ENCODE measurements around the gene OAF.

Gene OAF

DNA sequence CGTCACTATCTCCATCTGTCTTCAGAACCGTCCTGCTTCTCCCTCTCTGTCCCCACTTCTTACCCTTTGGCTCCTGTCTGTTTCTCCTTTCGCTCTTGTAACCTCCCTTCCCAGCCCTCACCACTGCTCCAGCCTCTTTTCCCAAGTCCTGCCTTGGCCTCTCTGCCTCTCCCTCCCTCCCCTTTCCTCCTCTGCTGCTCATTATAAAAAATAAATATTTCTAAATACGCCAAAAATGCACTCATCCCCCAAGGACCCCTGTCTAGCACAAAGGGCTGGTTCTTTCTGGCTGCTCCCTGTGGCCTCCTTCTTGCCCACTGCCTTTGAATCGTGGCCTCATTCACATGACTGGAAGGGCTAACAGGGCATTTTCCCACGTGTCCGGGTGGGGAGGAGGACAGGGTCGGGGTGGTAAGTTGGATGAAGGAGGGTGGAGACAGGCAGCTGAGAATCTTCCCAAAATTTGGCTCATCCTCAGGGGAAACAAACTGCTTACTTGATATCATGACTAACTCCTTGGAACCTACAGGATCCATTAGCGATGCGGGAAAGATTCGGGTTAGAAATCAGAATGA, 26.4 kb upstream of the OAF start:
- no peak for DNase-seq

DNA sequence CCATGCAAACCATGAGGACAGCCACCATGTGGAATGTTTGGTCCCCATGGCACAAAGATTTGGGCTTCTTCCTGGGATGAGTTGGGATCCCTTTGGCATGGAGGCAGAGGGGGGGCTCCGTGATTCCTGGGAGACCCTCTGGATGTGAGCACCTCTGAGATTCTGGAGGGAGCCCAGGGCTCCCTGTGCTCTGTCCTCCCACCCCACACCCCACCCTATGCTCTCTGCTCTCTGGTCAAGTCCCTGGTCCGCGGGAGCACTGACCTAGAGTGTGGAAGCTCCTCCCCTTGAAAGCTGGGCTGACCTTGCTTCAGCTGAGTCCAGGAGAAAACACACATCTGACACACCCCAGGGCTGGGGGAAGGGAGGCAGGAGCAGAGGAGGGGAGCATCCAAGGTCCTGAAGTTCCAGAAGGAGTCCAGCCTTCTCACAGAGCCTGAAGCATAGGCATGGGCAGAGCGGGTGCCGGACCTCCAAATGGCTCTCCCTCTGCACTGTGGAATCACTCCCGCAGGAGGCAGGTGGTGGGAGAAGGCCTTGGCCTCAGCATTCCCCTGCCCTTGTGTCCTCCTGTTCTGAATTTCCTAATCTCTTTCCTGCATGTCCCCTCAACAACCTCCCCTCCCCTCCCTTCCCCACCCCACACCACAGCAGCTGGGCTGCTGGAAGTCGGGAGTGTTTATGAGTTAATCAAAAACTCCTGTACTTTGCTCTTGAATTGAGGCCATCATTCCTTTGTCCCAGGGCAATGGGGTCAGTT, 25.7 kb upstream of the OAF start:
- no peak for DNase-seq

DNA sequence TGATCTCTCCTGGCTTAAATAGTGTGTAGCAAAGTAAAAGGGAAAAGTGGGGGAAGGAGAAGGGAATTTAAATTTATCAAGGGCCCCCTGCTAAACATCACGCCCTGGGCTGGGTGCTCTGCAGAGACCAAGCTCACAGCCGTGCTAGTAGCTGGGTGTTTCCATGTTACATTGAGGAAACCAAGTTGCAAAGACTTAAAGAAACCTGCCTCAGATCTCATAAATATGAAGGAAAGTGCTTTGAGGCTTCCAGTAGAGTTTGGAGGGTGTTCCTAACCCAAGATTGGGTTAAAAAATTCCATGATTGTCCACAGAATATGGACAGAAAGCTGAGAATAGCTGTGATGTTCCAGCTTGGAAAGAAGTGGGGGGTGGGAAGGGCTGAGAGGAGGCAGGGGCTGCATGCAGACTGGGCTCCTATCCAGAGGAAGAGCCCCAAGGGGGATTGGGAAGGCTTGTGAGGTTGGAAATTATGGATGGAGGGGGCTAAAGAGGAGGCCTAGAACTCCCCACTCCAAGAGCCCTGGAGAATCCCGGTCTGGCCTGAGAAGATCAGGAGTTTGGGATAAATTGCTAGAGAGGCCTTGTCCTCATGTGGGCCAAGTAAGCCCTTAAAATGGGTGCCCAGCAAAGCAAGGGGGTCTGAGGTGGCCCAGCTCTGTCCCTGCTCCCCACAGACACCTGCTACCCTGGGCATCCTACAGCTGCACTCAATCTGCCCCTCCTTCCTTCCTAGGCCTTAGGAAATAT, 25.0 kb upstream of the OAF start:
- DNase-seq = no peak

DNA sequence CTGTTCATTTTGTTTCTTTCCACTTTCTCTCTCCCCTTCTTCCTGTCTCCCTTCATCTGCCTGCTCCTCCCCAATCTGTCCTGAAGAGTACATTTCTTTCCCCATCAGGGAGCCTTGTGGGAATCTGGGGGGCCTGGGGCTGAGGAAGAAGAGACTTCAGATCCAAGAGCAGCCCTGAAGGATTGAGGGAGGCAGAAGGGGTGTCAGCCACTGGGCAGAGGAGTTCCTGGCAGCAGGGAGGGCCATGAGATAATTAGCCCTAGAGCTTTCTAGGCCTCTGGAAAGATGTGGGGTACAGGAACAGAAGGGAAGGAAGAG, 24.4 kb upstream of the OAF start:
- no peak for DNase-seq

DNA sequence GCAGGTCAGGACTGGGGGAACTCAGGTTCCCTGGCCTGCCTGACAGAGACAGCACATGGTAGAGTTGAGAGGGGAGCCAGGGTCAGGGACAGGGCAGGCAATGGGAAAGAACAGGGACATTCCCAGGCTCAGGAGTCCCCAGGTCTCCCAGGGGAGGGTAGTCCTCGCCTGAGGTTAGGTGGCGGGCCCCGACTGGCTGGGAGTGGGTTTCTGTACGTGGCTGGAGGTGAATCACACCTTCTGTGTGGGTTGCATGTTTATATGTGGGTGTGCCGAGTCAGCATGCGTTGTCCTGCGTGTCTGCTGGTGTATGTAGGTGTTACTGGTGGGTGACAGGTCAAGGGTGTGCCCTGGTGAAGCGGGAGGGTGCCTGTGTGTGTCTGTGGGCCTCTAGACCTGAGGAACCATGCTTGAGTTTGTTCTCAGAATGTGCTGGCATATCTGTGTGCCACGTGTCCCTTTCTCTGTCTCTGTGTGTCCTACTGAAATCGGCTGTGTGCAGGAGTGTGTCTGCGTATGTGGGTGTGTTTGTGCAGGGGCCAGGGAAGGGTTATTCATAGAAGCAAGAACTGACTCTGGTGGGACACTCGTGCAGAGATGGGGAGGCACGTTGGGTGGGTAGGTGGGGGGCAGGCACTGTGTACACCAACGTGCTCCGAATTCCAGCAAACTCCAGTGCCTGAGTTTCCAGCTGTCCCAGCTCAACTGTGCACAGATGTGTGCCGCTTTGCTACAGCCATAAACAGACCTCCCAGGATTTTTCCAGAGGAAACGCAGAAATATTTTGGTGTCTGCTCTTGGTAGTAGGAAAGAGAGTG, 23.8 kb upstream of the OAF start:
- no peak for DNase-seq

DNA sequence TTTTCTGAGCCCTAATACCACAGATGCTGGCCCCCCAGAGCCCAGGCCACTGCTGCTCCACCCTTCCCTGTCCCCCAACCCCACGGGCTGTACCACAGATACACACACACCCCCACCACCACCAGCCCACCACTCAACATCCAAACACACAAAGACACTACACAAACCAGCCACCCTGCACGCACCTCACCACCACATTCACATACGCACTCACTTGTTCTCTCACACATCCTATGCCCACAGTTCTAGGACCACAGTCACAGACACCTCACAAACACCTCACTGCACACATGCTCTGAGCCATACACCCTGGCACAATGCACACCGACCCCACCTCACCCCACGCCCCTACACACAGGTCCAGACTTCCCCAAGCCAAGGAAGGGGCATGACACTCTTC, 22.5 kb upstream of the OAF start:
- no peak for DNase-seq

DNA sequence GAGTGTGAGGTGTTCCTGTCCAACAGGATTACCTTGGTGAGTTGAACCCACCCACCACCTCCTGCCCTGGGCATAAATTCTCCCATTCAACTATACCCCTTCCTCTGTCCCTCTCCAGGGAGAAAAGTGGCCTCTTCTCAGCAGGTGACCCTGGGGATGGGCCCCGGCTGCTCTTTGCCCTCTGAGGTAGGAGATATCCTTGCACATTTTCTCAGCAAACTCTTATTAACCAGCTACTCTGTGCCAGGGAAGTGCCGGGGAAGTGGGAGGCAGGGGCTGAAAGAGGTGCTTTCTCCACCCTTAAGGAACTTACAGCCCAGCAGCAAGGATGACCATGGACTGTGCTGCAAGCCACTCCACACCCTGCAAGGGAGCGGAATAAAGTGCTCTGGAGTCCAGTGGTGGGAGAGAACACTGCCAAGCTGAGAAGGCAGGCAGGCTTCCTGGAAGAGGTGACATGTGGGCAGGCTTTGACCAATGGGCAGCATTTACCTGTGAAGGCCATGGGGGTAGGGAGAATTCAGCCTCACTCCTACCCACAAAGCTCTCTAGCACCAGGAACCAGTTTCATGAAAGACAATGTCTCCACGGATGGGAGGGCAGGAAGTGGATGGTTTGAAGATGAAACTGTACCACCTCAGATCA, 21.9 kb upstream of the OAF start:
- no peak for DNase-seq

DNA sequence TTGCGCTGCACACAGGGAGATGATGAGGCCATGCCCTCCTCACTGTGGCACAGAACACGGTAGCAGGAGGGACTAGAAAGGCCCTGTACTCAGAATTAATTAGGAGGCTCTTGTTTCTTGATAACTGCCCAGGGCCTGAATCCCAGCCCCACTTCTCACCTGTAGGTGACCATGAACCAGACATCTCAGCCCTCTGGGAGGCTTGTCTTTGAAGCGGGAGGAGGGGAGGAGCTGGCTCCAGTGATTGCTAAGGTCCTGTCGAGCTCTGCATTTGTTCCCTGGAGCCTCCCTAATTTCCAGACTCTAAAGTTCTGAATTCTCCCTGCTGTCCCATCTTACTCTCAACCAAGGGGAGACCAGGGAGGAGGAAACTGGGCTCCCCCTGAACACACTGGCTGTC, 19.8 kb upstream of the OAF start:
- no peak for DNase-seq

DNA sequence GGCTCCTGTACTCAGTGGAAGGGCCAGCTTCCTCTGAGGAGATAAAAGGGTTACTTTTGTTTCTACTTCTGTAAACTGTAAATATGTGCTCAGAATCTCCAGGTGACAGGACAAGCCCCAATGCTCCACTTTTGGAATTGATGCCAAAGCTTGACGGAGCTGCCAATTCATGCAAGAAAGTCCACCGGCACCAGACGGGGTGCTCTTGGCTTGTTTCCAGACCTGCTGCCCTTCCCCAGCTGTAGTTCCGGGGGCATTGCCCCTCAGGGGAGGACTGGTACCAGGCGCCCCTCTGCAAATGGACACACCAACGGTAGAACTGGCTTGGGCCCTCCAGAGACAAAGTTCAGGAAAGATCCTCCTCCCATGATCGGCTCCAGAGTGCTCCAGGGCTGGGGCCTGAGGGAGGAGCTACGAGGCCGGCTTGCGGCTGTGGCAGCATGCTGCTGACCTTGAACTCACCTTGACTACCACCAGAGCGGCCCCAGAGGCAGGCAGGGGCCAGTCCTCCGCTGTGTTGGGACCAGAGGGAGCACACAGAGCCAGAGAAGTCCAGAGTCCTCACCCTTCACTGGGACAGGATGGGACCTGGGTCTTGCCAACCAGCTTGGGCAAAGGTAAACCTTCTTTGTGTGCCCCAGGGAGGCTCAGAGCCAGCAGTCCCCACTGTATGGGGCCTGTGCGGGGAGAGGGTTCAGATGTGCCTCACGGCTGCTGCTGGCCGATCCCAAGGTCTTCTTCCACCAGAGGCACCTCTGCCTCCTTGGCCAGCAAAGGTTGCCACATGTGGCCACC, 17.8 kb upstream of the OAF start:
- no peak for DNase-seq

DNA sequence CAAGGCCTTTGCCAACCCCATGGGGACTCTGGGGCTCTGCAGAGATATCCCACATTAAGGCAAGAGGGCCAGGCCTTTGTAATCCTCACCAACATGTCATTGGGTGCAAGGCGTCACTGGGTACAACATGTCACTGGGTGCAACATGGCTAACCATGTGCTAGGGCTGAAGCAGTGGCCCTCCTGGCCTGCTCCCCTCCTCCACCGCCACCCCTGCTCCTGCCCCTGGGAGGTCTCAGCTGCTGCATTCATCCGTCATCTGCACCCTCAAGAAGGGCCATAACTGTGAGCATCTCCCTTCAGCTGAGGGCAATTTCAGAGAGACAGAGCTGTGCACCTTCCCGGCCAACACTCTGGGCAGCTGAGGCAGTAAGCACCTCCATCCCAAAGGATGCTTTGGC, 16.7 kb upstream of the OAF start:
- no peak for DNase-seq

DNA sequence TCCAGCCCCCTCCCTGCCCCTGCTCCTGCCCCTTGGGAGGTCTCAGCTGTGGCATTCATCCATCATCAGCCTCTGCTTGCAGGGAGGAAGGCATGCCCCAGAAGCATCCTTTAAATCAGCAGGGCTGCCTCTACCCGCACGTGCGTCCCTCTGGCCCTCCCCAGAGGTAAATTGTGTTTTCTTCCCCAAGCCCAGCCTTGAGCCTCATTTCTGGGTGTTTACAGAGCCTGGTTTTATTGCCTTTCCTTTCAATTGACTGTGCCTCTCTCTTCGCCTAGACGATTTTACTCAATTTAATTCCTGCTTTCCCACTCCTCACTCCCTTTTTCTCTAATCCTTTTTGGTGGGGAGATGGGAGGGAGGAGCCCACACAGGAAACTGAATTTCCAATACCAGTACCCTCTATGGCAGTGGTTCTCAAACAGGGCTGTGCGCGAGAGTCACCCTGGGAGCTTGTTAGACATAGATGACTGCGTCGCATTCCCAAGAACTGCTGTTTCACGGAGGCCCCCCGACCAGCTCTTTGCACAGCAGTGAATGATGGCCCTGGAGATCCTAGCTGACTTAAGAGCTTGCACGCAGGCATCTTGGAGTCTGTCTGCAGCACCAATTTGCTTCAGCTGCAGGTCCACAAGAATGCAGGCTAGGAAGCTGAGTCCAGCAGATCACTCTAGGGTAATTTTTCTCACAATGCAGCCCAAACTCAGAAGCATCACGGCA, 15.1 kb upstream of the OAF start:
- no peak for DNase-seq

DNA sequence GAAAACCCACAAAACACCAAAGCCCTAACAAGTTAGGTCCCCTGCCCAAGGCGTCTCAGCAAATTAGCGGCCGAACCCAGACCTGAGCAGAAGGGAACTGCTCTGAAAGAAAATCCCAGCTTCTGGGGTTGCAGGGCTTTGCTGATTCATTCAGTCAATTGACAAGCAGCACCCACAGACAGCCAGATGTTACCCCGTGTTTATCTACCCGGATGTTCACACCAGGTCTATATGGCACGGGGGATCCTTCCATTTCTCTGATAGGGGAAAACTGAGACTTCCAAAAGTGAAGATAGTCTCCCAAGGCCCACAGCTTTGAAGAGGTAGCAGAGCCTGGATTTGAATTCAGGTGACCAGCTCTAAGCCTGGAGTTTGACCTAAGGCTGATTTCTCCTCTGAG, 14.0 kb upstream of the OAF start:
- DNase-seq = no peak

DNA sequence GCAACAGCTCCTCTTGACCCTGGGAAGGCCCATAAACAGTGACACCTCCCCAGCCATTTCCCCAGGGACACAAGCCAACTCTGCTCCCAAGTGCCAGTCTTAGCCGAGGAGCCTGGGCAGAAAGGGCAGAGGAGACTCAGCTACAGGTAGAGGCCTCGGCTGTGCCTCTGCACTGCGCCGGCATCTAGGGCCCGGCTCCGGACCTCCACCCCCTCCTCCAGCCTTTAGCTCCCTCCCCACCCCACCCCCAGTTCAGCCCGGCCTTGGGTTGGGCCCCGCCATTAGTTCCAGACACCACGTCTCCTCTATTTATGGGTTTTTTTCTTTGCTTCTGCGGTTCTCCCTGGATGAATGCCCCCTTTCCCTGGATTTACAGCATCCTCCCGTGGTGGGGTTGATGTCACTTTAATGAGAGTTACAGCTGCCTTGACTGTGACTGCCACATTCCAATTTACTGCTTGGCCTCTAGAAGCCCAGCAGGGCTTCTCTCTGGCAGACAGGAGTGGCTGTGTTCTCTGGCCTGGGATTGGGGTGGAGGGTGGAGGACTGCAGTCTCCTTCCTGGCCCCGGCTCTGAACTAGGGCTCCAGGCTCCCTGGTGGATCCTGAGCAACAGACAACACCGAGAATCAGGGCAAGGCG, 13.5 kb upstream of the OAF start:
- no peak for DNase-seq

DNA sequence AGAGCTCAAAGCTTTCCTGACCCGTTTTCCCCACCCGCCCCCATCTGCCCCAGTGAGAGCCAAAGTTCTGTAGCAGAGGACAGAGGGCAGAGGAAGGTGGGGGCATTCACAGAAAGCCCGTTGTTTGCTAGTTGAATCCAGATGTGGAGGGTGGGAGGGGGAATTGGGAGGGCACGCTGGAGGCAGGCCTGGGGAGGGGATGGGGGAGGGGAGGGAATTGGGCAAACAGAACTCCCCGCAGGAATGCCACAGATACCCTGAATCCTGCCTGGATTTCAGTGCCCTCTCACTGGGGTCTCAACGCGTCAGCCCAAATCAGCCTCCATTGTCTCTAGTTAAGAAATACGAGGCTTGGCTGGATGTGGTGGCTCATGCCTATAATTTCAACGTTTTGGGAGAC, 12.9 kb upstream of the OAF start:
- DNase-seq = no peak

DNA sequence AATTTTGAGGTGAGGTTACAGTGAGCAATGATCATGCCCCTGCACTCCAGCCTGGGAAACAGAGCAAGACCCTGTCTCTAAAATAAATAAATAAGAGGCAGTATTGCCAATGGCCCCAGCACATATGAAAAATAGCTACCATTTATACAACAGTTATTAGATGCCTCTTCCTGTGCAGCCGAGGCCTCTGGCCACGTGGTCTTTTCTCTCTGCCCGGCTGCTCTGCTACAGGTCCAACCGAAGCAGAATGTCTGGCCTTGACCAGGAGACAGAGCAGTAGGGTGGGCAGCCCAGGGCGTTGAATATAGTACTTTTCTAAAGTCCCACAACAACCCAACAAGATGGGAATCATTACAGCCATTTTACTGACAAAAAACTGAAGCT, 12.4 kb upstream of the OAF start:
- DNase-seq = no peak

DNA sequence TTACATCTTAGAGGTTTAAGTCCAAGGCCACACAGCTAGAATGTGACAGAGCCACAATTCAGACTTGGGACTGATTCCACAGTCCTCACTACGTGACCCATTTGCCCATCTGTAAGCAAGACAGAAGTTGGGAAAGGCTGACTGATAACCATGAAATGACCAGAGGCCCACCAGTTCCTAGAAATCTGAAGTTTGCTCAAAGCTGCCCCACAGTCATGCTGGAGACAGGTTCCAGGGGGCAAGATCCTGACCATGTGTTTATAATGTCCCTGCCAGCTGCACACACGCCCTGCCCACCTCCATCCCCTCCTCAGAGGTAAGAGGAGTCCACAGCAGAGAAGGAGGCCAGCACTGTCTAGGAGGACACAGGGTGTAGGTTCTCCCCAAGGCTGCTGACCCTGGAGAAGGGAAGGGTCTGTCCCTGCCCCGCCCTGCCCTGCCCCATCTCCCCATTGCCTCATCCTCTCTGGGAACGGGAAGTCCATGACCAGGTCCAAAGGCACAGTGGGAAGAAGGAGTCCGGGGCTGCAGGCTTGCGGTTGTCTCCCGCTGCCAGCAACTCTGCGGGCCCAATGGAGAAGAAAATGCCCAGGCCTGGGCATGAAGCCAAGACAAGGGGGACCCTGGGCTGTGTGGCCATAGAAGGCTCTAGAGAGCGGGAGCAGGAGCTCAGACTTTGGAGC, 11.9 kb upstream of the OAF start:
- DNase-seq = no peak

DNA sequence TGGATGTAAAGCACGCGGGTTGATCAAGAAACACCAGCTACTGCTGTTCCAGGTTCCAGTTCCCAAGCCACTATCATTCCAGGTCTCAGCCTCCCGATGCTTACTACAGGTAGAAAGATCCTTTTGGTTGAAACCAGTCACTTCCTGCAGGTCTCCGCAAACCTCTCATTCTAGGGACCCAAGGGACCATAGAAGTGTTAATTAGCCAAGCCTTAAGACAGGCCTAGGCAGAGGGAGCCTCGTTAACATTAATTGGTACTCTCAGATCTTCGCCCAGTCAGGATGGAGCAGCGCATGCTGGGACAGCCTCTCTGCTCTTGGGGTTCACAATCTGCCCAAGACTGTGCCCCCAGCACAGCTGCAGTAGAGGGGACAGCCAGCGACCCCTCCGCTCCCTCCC, 11.2 kb upstream of the OAF start:
- DNase-seq = no peak

DNA sequence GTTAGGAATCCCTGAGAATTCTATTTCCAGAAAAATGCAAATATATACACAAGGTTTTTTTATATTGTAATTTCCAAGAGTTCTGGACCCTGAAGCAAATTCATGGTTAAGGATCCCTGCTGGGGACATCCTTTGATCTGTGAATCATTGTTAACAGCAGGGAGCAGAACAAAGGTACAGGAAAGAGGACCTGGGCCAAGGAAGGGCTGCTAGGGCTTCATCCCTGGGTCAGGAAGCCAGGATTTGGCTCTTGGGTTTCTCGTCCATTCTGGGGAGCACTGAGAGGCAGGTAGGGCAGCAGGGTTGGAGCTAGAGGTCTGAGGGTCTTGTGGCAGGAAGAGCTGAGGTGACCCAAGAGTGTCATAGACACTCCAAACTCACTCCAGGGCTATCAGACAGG, 10.2 kb upstream of the OAF start:
- DNase-seq = no peak

DNA sequence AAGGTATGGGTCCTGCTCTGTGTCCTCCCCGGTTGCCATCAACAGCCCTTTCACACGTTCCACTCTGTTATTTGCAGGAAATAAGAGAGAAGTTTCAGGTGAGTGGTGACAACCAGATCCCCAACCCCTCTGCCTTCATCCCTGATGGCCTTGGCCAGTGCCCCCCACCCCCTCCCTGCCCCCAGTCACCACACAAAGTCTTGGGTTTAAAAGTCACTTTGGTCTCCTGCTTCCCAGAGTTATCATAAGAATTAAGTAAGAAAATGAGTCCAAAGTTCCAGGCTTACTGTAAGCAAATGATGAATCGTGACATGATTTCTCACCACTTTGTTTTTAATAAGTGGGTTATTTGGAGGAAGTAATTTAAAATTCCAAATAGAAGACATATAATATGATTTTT, 9.2 kb upstream of the OAF start:
- DNase-seq = no peak

DNA sequence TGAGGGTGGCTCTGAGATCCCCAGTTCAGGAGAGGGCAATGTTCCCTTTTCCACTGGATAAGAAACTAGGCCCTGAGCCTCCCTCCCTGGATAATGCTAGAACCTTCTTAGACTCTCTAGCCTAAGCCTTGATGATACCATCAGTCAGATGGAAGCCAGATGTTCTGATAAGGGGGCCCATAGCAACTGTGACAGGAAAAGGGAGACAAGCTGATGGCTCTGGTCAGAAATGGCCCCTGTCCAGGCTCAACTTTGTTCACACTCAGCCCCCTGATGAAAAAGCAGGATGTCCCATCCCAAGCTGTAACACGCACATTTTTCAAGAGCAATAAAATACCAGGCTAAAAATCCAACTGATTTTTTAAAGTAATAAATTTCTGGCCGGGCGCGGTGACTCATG, 7.2 kb upstream of the OAF start:
- DNase-seq = no peak

Measured in NCI-H510A treated with DMSO at 0.1 percent for 48 hours (cell line).